Progenitor cell of endocrine pancreas (in vitro differentiated cells): ENCODE results near the gene DPH6. TPM values are rescaled to one million over a fixed set of nuclear protein-coding genes. Genes with fewer than 3 reads are reported as not detected.
"Not testable (repeated sequence)": the region's sequence is repeated elsewhere in the genome, so short reads cannot be mapped to it uniquely, and the experiment has no call there.

Experiments used
- DNase-seq: peaks from one replicate; pipeline ENCODE4 v3.0.0; 2021; ENCODE audit warnings: low spot score; ENCODE audit not compliant: unreplicated experiment
- H3K27ac Mint-ChIP-seq: 2 replicates; pipeline ENCODE4 v1.8.0; 2021; ENCODE audit warnings: mild to moderate bottlenecking, moderate library complexity, mixed read lengths
- H3K27me3 Mint-ChIP-seq: 2 replicates; pipeline ENCODE4 v1.8.0; 2021; ENCODE audit warnings: mixed read lengths
- H3K36me3 Mint-ChIP-seq: 2 replicates; pipeline ENCODE4 v1.8.0; 2022; ENCODE audit warnings: mixed read lengths; ENCODE audit not compliant: insufficient read depth
- H3K4me1 Mint-ChIP-seq: 2 replicates; pipeline ENCODE4 v1.8.0; 2021; ENCODE audit warnings: low read depth, mixed read lengths
- H3K4me3 Mint-ChIP-seq: 2 replicates; pipeline ENCODE4 v1.8.0; 2021; ENCODE audit warnings: low read depth, mild to moderate bottlenecking, moderate library complexity, mixed read lengths
- H3K9me3 Mint-ChIP-seq: 2 replicates; pipeline ENCODE4 v1.8.0; 2021; ENCODE audit warnings: low read depth, mixed read lengths
- total RNA-seq: library from RNA; stranded (reverse); gene quantifications from 2 replicates; pipeline ENCODE4 v1.2.1, GENCODE V29; 2021
- TF ChIP-seq, protein P1 (sequence below): fragments of 200-600 bp; sonication (generic); IDR thresholded peaks from one replicate; pipeline ENCODE4 v1.5.0; 2021; ENCODE audit warnings: antibody characterized with exemption, mild to moderate bottlenecking; ENCODE audit not compliant: unreplicated experiment

The DPH6 gene
- total RNA-seq, 1 donor from 2014 or later: 11.4 TPM

DNA sequence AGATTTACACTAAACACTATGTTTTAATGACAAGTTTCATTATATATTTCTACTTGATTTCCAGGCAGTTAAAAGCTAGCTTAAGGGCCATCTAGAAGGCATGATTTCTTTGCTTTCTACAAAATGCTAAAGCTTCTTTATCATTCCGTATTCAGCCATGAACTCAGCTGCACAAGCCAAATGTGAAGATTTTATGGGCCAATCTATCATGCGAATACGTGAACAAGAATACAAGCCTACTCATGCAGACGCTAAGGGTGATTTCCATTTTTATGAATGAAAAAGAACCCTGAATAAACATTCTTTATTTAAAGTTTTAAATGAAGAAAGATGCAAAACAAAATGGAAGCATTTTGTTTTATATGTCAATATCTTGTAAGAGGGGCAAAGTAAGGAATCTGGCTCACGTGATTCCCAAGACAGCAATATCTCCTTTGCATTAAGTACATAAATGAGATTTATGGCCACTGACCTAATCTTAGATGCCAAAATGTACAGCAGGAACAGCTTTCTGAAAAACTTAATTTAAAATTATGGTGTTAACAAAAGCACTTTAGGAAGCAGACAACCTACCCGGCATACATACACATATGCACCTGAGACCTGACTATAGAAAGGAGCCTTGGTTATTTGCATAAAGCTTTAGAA is 215.8 kb downstream of the DPH6 start:
- H3K27me3 Mint-ChIP-seq: no peaks in the 10 kb centered on the region

DNA sequence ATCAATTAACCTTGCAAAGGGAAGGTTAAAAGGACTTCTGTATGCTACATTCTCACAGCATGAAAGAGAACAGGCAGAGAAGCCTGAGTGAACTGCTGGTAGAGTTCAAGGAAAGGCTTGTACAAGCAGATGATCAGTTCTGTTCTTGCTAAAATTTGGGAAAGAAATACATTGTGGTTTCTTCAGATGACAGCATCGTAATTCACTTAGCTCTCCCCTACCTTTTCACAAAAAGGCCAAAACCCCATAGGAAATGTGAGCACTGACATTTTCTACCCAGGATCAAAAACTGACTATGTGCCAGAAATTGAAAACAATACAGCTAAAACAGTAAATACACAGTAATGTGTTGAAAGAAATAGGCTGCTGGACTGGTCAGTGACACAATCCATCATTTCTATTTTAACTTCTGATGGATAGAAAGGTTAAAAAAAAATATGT is 216.4 kb downstream of the DPH6 start:
- Mint-ChIP-seq H3K36me3 (peaks cover 2% of the 10 kb centered on the region), H3K27ac (no peak overlapping the region), H3K27me3 (no peaks in the 10 kb centered on the region), H3K4me1 (peaks cover 14% of the 10 kb centered on the region), H3K9me3 (peaks cover 9% of the 10 kb centered on the region), H3K4me3 (no peak overlapping the region)
- DNase-seq: no peak
- TF ChIP-seq, protein P1, sequence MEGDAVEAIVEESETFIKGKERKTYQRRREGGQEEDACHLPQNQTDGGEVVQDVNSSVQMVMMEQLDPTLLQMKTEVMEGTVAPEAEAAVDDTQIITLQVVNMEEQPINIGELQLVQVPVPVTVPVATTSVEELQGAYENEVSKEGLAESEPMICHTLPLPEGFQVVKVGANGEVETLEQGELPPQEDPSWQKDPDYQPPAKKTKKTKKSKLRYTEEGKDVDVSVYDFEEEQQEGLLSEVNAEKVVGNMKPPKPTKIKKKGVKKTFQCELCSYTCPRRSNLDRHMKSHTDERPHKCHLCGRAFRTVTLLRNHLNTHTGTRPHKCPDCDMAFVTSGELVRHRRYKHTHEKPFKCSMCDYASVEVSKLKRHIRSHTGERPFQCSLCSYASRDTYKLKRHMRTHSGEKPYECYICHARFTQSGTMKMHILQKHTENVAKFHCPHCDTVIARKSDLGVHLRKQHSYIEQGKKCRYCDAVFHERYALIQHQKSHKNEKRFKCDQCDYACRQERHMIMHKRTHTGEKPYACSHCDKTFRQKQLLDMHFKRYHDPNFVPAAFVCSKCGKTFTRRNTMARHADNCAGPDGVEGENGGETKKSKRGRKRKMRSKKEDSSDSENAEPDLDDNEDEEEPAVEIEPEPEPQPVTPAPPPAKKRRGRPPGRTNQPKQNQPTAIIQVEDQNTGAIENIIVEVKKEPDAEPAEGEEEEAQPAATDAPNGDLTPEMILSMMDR: no peak

More for the DNA sequence above, 215.8 kb downstream of the DPH6 start:
- Mint-ChIP-seq H3K4me1 (peaks cover 14% of the 10 kb centered on the region), H3K36me3 (peaks cover 2% of the 10 kb centered on the region), H3K9me3 (peaks cover 9% of the 10 kb centered on the region), H3K4me3 (no peak overlapping the region), H3K27ac (no peak overlapping the region)
- TF ChIP-seq, protein P1: no peak
- no peak for DNase-seq

DNA sequence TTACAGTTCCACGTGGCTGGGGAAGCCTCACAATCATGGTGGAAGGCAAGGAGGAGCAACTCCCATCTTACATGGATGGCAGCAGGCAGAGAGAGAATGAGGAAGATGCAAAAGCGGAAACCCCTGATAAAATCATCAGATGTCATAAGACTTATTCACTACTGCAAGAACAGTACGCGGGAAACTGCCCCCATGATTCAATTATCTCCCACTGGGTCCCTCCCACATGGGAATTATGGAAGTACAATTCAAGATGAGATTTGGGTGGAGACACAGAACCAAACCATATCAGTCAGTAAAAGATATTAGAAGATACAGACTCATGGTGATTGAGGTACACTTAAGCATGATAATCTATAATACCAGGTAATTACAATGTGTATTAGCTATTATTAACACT is 217.1 kb downstream of the DPH6 start:
- H3K4me1 Mint-ChIP-seq: peaks cover 14% of the 10 kb centered on the region
- H3K27ac Mint-ChIP-seq, DNase-seq, H3K9me3 Mint-ChIP-seq, H3K4me3 Mint-ChIP-seq, H3K27me3 Mint-ChIP-seq, H3K36me3 Mint-ChIP-seq: not testable (repeated sequence)

DNA sequence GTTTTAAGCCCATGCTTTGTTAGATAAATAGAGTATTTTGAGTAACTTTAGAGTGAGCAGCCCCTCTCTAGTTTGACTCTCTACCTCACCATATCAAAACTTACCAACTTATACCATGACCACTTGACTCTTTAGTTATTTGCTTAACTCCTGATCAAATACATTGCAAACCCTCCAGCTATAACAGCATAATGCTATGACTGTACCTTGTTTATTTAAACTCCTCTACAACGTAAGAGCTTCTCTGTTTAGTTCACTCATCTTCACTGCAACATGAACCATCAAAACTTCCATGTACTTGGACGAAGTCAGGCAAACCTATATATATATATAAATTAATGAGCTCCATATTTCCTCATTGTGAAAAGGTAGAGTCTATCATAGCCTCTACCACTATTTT is 218.2 kb downstream of the DPH6 start:
- no peak for DNase-seq
- Mint-ChIP-seq H3K9me3 (peaks cover 9% of the 10 kb centered on the region), H3K36me3 (peaks cover 2% of the 10 kb centered on the region), H3K27ac (no peak overlapping the region), H3K4me1 (peaks cover 14% of the 10 kb centered on the region), H3K27me3 (no peaks in the 10 kb centered on the region), H3K4me3 (no peak overlapping the region)
- TF ChIP-seq, protein P1: no peak

DNA sequence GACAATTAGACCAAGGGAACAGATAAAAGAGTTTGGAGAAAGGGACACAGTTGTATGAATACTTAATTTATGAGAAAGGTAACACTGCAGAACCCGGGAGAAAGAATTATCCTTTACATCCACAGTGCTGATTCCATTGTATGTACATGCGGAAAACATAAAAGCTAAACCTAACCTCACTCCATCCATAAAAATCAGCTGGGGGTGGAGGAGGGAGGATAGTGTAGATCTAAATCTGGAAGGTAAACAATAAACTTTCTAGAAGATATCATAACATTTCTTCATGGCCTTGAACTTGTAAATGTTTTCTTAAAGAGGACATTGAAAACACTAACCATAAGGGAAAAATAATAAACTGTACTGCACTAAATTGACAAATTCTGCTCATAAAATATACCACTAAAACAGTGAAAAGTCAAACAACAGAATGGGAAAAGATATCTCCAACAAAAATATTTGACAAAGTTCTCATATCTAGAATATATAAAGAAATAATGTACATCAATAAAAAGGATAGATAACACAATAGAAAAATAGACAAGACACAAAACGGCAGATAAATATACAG is 220.5 kb downstream of the DPH6 start:
- no peak overlapping the region for H3K4me3 Mint-ChIP-seq
- H3K27me3 Mint-ChIP-seq: no peaks in the 10 kb centered on the region
- DNase-seq: no peak
- peaks cover 9% of the 10 kb centered on the region for H3K9me3 Mint-ChIP-seq
- TF ChIP-seq, protein P1: no peak
- H3K4me1 Mint-ChIP-seq: peaks cover 8% of the 10 kb centered on the region
- H3K27ac Mint-ChIP-seq: no peak overlapping the region
- H3K36me3 Mint-ChIP-seq: peaks cover 2% of the 10 kb centered on the region

DNA sequence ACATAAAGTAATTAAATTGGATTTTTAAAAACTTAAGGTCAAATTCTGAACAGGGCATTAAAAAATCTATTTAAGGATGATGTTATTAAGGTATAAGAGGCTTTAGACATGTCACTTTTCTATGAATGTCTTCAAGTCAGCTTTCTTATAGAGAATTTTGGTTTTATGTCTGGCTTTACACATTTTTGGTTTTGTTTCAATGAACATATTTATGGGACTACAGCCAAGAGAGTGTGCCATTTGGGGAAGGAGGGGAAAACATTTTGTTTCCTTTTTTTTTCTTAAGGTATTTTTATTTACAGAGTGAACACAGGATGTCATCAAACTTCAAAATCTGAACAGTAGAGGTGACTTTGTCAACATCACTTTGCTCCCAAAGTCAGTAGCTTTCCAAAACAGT is 222.8 kb downstream of the DPH6 start:
- Mint-ChIP-seq H3K27me3 (no peaks in the 10 kb centered on the region), H3K27ac (no peak overlapping the region), H3K9me3 (peaks cover 1% of the 10 kb centered on the region), H3K36me3 (peaks cover 1% of the 10 kb centered on the region), H3K4me1 (no peaks in the 10 kb centered on the region), H3K4me3 (no peak overlapping the region)
- no peak for DNase-seq
- TF ChIP-seq, protein P1: no peak
